Prostate gland (tissue), 2 donors: ENCODE measurements around the gene TNFRSF4. TPM values are rescaled to one million over a fixed set of nuclear protein-coding genes. Genes with fewer than 3 reads are reported as not detected.

ENCODE experiments used
- DNase-seq: peaks from one replicate; pipeline ENCODE4 v3.0.0-alpha.2; 2019; ENCODE audit warnings: low spot score
- H3K27ac ChIP-seq, 2 donors: fragments of 200-600 bp; sonication (generic); 2 replicates each; pipeline ENCODE4 v1.5.1; 2017 to 2019
- H3K27me3 ChIP-seq: fragments of 200-600 bp; sonication (generic); replicated peaks from 2 replicates; pipeline ENCODE4 v1.5.1; 2019; ENCODE audit not compliant: insufficient read depth
- H3K36me3 ChIP-seq, 2 donors: fragments of 200-600 bp; sonication (generic); 1 replicate in 1 of 2; 2 replicates in 1 of 2; pipeline versions ENCODE4 v1.5.1 to v1.8.1; 2017 to 2019
- H3K4me1 ChIP-seq: fragments of 200-600 bp; sonication (generic); replicated peaks from 2 replicates; pipeline ENCODE4 v1.5.1; 2019
- H3K4me3 ChIP-seq, 2 donors: fragments of 200-600 bp; sonication (generic); 2 replicates each; pipeline ENCODE4 v1.5.1; 2017 to 2019
- H3K9me3 ChIP-seq: fragments of 200-600 bp; sonication (generic); 2 replicates; pipeline ENCODE4 v1.5.1; 2017
- CTCF ChIP-seq, 4 experiments: fragments of 200-600 bp in 2 of 4; fragments of 450-650 bp in 2 of 4; sonication (generic) in 2 of 4; IDR thresholded peaks; 1 replicate in 3 of 4; 2 replicates in 1 of 4; pipeline ENCODE4 v1.5.1; 2016 to 2019; ENCODE audit warnings: antibody characterized with exemption in 4 of 4, mild to moderate bottlenecking in 2 of 4, moderate library complexity in 2 of 4
- POLR2A ChIP-seq: fragments of 450-650 bp; IDR thresholded peaks from one replicate; pipeline ENCODE4 v1.6.1; 2016; ENCODE audit warnings: antibody characterized with exemption, mild to moderate bottlenecking
- POLR2AphosphoS5 ChIP-seq: sonication (generic); formaldehyde crosslinking; IDR thresholded peaks from one replicate; pipeline ENCODE4 v1.6.1; 2017; ENCODE audit warnings: antibody characterized with exemption
- whole genome bisulfite sequencing: methylation state at CpG from one replicate; pipeline ENCODE4 v1.1.5; 2018; 5-methylcytosine and 5-hydroxymethylcytosine counted together
- intact Hi-C: fragments of 100-400 bp; cut with DNase I; formaldehyde crosslinking; loops from one replicate; pipeline ENCODE4 v1.14.2; 2022
- total RNA-seq, 2 donors: library from RNA; depleted of rRNA; stranded (reverse); fragments of >200 nt; gene quantifications; one replicate each; pipeline ENCODE4 v1.1.0, GENCODE V29; 2016

Gene TNFRSF4
- total RNA-seq, 2 donors from 2014 or later = 0.50 to 3.0 TPM

GRCh38 chr1:1173061-1173792, 40.7 kb downstream of the TNFRSF4 start:
- Histone ChIP-seq H3K4me3 (no peak overlapping the region), H3K4me1 (no peaks in the 10 kb centered on the region), H3K9me3 (no peaks in the 10 kb centered on the region), H3K36me3 (no peaks in the 10 kb centered on the region), H3K27me3 (no peaks in the 10 kb centered on the region), H3K27ac (no peak overlapping the region)
- DNase-seq = no peak
- no peak for TF ChIP-seq CTCF (IDR thresholded peaks at IDR 0.05)
- intact Hi-C loops = no loop called here
- 58% methylated on average over 32 of the region's 32 CpGs for WGBS

- Histone ChIP-seq H3K36me3 (no peaks in the 10 kb centered on the region), H3K4me3 (no peak overlapping the region), H3K4me1 (peaks cover 2% of the 10 kb centered on the region), H3K27ac (no peak overlapping the region), H3K9me3 (no peaks in the 10 kb centered on the region), H3K27me3 (no peaks in the 10 kb centered on the region)
- TF ChIP-seq CTCF (IDR thresholded peaks at IDR 0.05) (no peak), POLR2A (no peak), POLR2AphosphoS5 (no peak)
- no peak for DNase-seq
- WGBS = 86% methylated on average over 28 of the region's 33 CpGs
- intact Hi-C loops = no loop called here
These were observed 42.2 kb downstream of the TNFRSF4 start for GRCh38 chr1:1171546-1172340.

- no peaks in the 10 kb centered on the region for H3K36me3 ChIP-seq
- no peaks in the 10 kb centered on the region for H3K27me3 ChIP-seq
- 74% methylated on average over 8 of the region's 12 CpGs for WGBS
- TF ChIP-seq POLR2A = no peak
- no peak for TF ChIP-seq POLR2AphosphoS5
- no peak for TF ChIP-seq CTCF (IDR thresholded peaks at IDR 0.05)
- H3K4me3 ChIP-seq = no peak overlapping the region
- H3K9me3 ChIP-seq = no peaks in the 10 kb centered on the region
- no peak for DNase-seq
- H3K4me1 ChIP-seq = peaks cover 8% of the 10 kb centered on the region
- intact Hi-C loops = no loop called here
- H3K27ac ChIP-seq = no peak overlapping the region
These were observed 42.8 kb downstream of the TNFRSF4 start for GRCh38 chr1:1171161-1171545.

- H3K27me3 ChIP-seq = no peaks in the 10 kb centered on the region
These were observed 43.5 kb downstream of the TNFRSF4 start for GRCh38 chr1:1170215-1171091.

More at GRCh38 chr1:1170215-1171091, 43.5 kb downstream of the TNFRSF4 start:
- Histone ChIP-seq H3K27ac (no peak overlapping the region), H3K4me3 (no peak overlapping the region), H3K4me1 (peaks cover 10% of the 10 kb centered on the region), H3K36me3 (no peaks in the 10 kb centered on the region), H3K9me3 (no peaks in the 10 kb centered on the region)
- no peak for DNase-seq
- no peak for TF ChIP-seq POLR2A
- TF ChIP-seq CTCF (IDR thresholded peaks at IDR 0.05) = no peak
- no peak for TF ChIP-seq POLR2AphosphoS5
- intact Hi-C loops = no loop called here
- WGBS = 66% methylated on average over 26 of the region's 26 CpGs
